Liver (tissue), 9 donors: Measurements from ENCODE around the gene MISP. TPM values are rescaled to one million over a fixed set of nuclear protein-coding genes. Genes with fewer than 3 reads are reported as not detected.

ENCODE experiments used
- DNase-seq: peaks from one replicate; pipeline ENCODE4 v3.0.0-alpha.2; 2017; ENCODE audit warnings: low spot score
- H3K27ac ChIP-seq, 2 donors: one replicate each; pipeline ENCODE4 v1.7.0; 2013; ENCODE audit warnings: inconsistent platforms in 2 of 2, low read length in 2 of 2, control low read depth in 1 of 2, low read depth in 1 of 2, mild to moderate bottlenecking in 1 of 2
- H3K27me3 ChIP-seq, 4 donors: one replicate each; pipeline versions ENCODE4 v1.6.1 to v1.7.0; 2013; ENCODE audit warnings: low read length in 3 of 4, inconsistent platforms in 1 of 4, mild to moderate bottlenecking in 1 of 4, moderate library complexity in 1 of 4; ENCODE audit not compliant: control insufficient read depth in 4 of 4, insufficient read depth in 4 of 4
- H3K36me3 ChIP-seq, 4 donors: one replicate each; pipeline versions ENCODE4 v1.6.1 to v1.7.0; 2013; ENCODE audit warnings: low read length in 3 of 4, mild to moderate bottlenecking in 3 of 4, low read depth in 1 of 4, moderate library complexity in 1 of 4; ENCODE audit not compliant: control insufficient read depth in 4 of 4, insufficient read depth in 3 of 4
- H3K4me1 ChIP-seq, 4 donors: one replicate each; pipeline versions ENCODE4 v1.6.1 to v1.7.0; 2013; ENCODE audit warnings: low read length in 3 of 4, mild to moderate bottlenecking in 3 of 4, moderate library complexity in 1 of 4; ENCODE audit not compliant: control insufficient read depth in 4 of 4, insufficient read depth in 4 of 4
- H3K4me3 ChIP-seq, 3 donors: one replicate each; pipeline versions ENCODE4 v1.6.1 to v1.7.0; 2013; ENCODE audit warnings: low read length in 3 of 3, control low read depth in 1 of 3, low read depth in 1 of 3, mild to moderate bottlenecking in 1 of 3
- H3K9ac ChIP-seq, 2 donors: one replicate each; pipeline ENCODE4 v1.7.0; 2013; ENCODE audit warnings: low read length in 2 of 2, mild to moderate bottlenecking in 2 of 2, moderate library complexity in 2 of 2, control low read depth in 1 of 2, low read depth in 1 of 2
- H3K9me3 ChIP-seq, 4 donors: one replicate each; pipeline versions ENCODE4 v1.6.1 to v1.7.0; 2013; ENCODE audit warnings: low read length in 3 of 4; ENCODE audit not compliant: control insufficient read depth in 4 of 4
- ATF3 ChIP-seq: IDR thresholded peaks from 2 replicates; pipeline ENCODE4 v1.6.1; 2016; ENCODE audit warnings: antibody characterized with exemption
- CTCF ChIP-seq: fragments of 150-350 bp; IDR thresholded peaks from 2 replicates; pipeline ENCODE4 v1.5.1; 2017; ENCODE audit warnings: improper control_type of control experiment, low read depth, low read length; ENCODE audit not compliant: missing input control
- EGR1 ChIP-seq, 2 donors: IDR thresholded peaks; 2 replicates each; pipeline ENCODE4 v1.6.1; 2016 to 2018; ENCODE audit warnings: antibody characterized with exemption in 2 of 2, low read depth in 2 of 2
- FOXA1 ChIP-seq: IDR thresholded peaks from 2 replicates; pipeline ENCODE4 v1.6.1; 2016; ENCODE audit warnings: antibody characterized with exemption
- FOXA2 ChIP-seq: IDR thresholded peaks from 2 replicates; pipeline ENCODE4 v1.6.1; 2016; ENCODE audit warnings: antibody characterized with exemption
- GABPA ChIP-seq, 2 donors: IDR thresholded peaks in 1 of 2; conservative IDR thresholded peaks in 1 of 2; 2 replicates each; pipeline ENCODE4 v1.6.1; 2016; ENCODE audit warnings: antibody characterized with exemption in 2 of 2, mild to moderate bottlenecking in 1 of 2, moderate library complexity in 1 of 2
- HNF4A ChIP-seq, 2 donors: conservative IDR thresholded peaks; 2 replicates each; pipeline ENCODE4 v1.6.1; 2016; ENCODE audit warnings: antibody characterized with exemption in 2 of 2, mild to moderate bottlenecking in 2 of 2
- HNF4G ChIP-seq: IDR thresholded peaks from 2 replicates; pipeline ENCODE4 v1.6.1; 2016; ENCODE audit warnings: antibody characterized with exemption
- JUND ChIP-seq, 2 donors: IDR thresholded peaks; 2 replicates each; pipeline ENCODE4 v1.6.1; 2016; ENCODE audit warnings: antibody characterized with exemption in 2 of 2
- MAX ChIP-seq: IDR thresholded peaks from 2 replicates; pipeline ENCODE4 v1.6.1; 2016; ENCODE audit warnings: antibody characterized with exemption
- RAD21 ChIP-seq, 2 donors: IDR thresholded peaks; 2 replicates each; pipeline ENCODE4 v1.6.1; 2016; ENCODE audit warnings: antibody characterized with exemption in 2 of 2, mild to moderate bottlenecking in 2 of 2
- REST ChIP-seq: IDR thresholded peaks from 2 replicates; pipeline ENCODE4 v1.6.1; 2016; ENCODE audit warnings: antibody characterized with exemption, mild to moderate bottlenecking
- RXRA ChIP-seq, 2 donors: IDR thresholded peaks; 2 replicates each; pipeline ENCODE4 v1.6.1; 2017 to 2018; ENCODE audit warnings: antibody characterized with exemption in 2 of 2, mild to moderate bottlenecking in 1 of 2
- SP1 ChIP-seq: IDR thresholded peaks from 2 replicates; pipeline ENCODE4 v1.6.1; 2018; ENCODE audit warnings: antibody characterized with exemption, mild to moderate bottlenecking
- TAF1 ChIP-seq: conservative IDR thresholded peaks from 2 replicates; pipeline ENCODE4 v1.6.1; 2016; ENCODE audit warnings: antibody characterized with exemption, mild to moderate bottlenecking
- YY1 ChIP-seq: IDR thresholded peaks from 2 replicates; pipeline ENCODE4 v1.6.1; 2016; ENCODE audit warnings: antibody characterized with exemption, mild to moderate bottlenecking
- ZBTB33 ChIP-seq: IDR thresholded peaks from 2 replicates; pipeline ENCODE4 v1.6.1; 2016; ENCODE audit warnings: antibody characterized with exemption
- WGBS: extraction: QIAGEN DNeasy Blood & Tissue Kit; methylation state at CpG from one replicate; pipeline ENCODE4 v1.1.7; 2013; 5-methylcytosine and 5-hydroxymethylcytosine counted together
- polyA plus RNA-seq, 2 donors: library from polyadenylated mRNA; stranded (reverse) in 1 of 2; unstranded in 1 of 2; fragments of 200-250 nt in 1 of 2; fragments of >200 nt in 1 of 2; fragmentation: Nextera tagmentation in 1 of 2; extraction: Ambion mirVana in 1 of 2; gene quantifications; one replicate each; pipeline versions ENCODE4 v1.2.1 to v1.2.3, GENCODE V29; 2013 to 2015
- total RNA-seq, 2 donors: library from RNA; depleted of rRNA; stranded (reverse); fragments of >200 nt; gene quantifications; one replicate each; pipeline ENCODE4 v1.2.3, GENCODE V29; 2014
- donor health status: healthy.
- donor health status: healthy.
- donor health status: healthy.
- donor health status: healthy.
- donor health status: healthy.

The MISP gene
- total and polyA plus RNA-seq, 4 donors: 0.05 to 0.08 TPM; not detected in 2

GRCh38 chr19:802498-803098 lies 51.7 kb downstream of the MISP start:
- Histone ChIP-seq H3K27ac (peak overlapping the region in 1 of 2 donors; percentile 7), H3K9ac (no peak overlapping the region), H3K4me3 (no peak overlapping the region)

GRCh38 chr19:803099-803561 lies 52.2 kb downstream of the MISP start:
- Histone ChIP-seq H3K27ac (peak overlapping the region in 1 of 2 donors; percentile 7), H3K27me3 (no peaks in the 10 kb centered on the region), H3K36me3 (peaks cover 23 to 51% (median 41%) of the 10 kb centered on the region in 4 donors), H3K4me3 (no peak overlapping the region), H3K4me1 (peaks cover 11 to 44% (median 36%) of the 10 kb centered on the region in 4 donors), H3K9ac (no peak overlapping the region), H3K9me3 (no peaks in the 10 kb centered on the region)
- no peak for DNase-seq
- whole genome bisulfite sequencing: 85% methylated on average over 17 of the region's 17 CpGs
- TF ChIP-seq RXRA (IDR thresholded peaks at IDR 0.05) (no peak), FOXA1 (no peak), HNF4A (conservative IDR thresholded peaks at IDR 0.05) (no peak), EGR1 (IDR thresholded peaks at IDR 0.05; ENCODE audit: low read depth in 2 of 2) (no peak), JUND (IDR thresholded peaks at IDR 0.05) (no peak), HNF4G (no peak), ZBTB33 (no peak), SP1 (no peak), YY1 (no peak), REST (no peak), FOXA2 (no peak), TAF1 (no peak), RAD21 (IDR thresholded peaks at IDR 0.05) (no peak), CTCF (no peak), GABPA (IDR thresholded peaks at IDR 0.05 in 1 of 2, conservative IDR thresholded peaks at IDR 0.05 in 1 of 2) (no peak), ATF3 (no peak), MAX (no peak)

More at GRCh38 chr19:802498-803098, 51.7 kb downstream of the MISP start:
- WGBS: 78% methylated on average over 28 of the region's 28 CpGs
- Histone ChIP-seq H3K9me3 (no peaks in the 10 kb centered on the region), H3K4me1 (peaks cover 11 to 44% (median 36%) of the 10 kb centered on the region in 4 donors), H3K27me3 (no peaks in the 10 kb centered on the region), H3K36me3 (peaks cover 18 to 47% (median 37%) of the 10 kb centered on the region in 4 donors)
- DNase-seq: no peak
- no peak for TF ChIP-seq MAX
- no peak for TF ChIP-seq ZBTB33
